HL-60/S4 treated with retinoic acid at 250 ng/mL for 4 days and 3 days (cell line): Measurements from ENCODE around the gene SLC12A7.
"Not testable (repeated sequence)": the region's sequence is repeated elsewhere in the genome, so short reads cannot be mapped to it uniquely, and the experiment has no call there.

Source experiments
- in situ Hi-C: fragments of 300-500 bp; cut with MboI; formaldehyde crosslinking; loops from 2 replicates; pipeline ENCODE4 v1.7.0; 2022; ENCODE audit warnings: low sequenced_read_pairs

The SLC12A7 gene

DNA sequence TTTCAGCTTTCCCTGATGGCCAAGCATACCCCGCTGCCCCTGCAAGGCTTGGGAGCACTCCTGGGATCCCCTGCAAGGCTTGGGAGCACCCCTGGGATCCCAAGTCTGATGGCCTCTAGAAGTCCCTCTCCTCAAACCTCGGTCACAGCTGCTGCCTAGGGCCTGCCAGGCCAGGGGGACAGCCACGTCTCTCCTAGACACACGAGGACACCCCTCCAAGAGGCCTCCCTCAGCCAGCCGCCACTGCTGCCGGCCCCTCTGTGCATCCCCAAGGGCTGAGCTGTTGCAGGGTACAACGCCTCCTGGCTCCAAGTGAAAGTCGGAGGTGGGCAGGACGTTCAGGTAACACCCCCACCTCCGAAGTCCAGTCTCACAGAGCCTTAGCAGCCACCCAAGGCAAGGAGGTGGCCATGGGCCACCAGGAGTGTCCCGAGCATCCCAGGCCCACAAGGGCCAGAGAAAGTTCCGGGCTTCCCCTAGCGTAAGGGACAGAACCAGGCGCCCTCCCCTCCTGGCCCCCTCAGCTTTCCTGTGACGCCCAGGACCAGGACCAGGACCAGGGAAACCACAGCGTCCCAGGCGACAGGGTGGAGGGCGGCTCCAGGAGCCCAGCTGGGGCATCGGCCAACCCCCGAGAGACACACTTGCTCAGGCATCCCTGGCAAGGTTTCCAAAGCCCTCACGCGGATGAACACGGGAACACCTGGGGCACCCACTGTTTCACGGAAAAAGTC is 17.3 kb upstream of the SLC12A7 start:
- in situ Hi-C loops: no loop called here

DNA sequence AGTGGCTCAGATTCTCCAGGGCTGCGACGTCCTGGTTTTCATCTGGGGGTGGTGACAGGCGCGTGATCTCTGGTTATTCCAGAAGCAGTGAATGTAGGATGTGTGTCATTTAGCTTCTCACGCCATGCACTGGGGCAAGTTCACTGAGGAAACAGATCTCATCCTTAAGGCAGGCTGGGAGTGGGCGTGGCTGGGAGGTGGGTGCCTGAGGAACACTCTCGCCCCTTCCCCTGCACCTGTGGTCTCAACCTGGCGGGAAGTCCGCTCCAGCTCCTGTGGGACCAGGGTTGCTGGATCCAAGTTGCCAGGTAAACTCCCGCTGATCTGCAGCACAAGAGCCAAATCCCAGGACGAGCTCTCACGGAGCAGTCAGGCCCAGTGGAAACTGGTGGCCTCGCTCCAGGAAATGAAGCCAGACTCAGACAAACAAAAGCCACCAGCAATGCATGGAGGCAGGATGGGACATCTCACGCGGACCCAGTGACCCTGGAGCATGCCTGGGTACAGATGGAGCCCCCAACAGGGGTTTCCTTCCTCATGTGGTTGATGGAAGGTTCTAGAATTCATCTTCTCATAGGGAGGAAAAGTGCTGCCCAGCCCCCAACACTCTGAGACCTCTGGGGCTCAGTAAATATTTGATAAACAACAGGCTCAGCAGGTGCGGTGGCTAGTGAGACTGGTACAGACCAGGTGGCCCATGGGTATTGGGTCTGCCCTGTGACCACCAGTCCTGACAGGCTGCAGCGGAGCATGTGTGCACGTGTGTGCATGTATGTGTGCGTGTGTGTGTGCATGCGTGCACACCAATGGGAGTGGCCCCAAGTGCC is 16.3 kb upstream of the SLC12A7 start:
- in situ Hi-C loops: no loop called here

DNA sequence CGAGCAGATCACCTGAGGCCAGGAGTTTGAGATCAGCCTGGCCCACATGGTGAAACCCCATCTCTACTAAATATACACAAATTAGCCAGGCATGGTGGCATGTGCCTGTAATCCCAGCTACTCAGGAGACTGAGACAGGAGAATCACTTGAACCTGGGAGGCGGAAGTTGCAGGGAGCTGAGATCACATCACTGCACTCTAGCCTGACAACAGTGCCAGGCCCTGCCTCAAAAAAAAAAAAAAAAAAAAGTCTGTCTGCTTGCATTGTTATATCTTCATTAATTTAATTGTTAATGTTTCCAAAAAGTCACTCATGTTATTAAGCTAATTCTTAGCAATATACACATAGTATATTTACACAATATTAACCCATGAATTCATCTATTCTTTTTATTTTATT is 13.8 kb upstream of the SLC12A7 start:
- in situ Hi-C loops: not testable (repeated sequence)

DNA sequence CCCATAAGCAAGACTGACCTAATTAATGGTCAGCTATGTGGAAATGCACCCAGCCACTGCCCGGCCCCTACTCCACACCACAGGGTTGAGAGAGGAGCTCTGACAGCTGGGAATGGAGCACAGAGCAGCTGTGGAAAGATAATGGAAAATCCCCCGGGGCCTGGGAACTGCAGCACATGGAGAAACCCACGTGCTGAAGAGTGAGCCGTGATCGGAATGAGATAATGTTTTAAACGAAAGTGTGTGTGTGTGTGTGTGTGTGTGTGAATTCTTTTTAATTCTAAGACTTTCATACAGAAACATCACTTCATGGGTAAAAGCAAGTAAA is 13.1 kb upstream of the SLC12A7 start:
- in situ Hi-C loops: no loop called here

DNA sequence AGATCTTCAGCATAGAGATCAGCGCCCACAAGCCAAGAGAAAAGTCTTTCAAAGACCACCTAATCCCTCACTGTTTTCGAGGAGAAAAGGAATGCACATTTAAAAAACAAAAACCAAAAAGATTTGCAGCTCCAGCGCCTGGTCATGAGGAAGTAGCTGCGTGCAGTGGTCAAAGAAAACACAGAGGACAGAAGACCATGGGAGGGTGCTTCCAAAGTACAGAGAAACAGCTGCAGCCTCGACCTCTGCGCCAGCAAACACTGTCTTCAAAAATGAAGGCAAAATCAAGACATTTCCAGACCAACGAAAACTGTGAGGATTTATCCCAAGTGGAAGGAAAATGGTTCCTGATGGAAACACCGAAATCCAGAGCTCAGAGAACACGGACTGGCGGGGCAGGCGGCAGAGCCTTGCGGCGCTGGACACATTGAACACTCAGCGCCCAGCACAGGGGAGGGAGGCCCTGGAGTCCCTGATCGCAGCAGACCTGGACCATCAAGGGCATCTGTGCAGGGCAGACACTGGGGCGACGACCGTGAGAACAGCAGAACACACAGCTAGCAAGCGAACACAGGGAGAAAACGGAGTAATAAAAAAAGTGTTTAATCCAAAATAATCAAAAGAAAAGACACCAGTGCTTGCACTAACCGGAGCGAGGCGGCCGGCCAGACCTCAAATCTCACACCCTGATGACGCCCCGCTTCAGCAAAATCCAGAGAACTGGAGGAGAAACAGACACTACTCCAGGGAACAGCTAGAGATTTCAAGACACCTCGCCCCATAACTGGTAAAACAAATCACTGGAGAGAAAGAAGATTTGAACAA is 12.6 kb upstream of the SLC12A7 start:
- in situ Hi-C loops: no loop called here

DNA sequence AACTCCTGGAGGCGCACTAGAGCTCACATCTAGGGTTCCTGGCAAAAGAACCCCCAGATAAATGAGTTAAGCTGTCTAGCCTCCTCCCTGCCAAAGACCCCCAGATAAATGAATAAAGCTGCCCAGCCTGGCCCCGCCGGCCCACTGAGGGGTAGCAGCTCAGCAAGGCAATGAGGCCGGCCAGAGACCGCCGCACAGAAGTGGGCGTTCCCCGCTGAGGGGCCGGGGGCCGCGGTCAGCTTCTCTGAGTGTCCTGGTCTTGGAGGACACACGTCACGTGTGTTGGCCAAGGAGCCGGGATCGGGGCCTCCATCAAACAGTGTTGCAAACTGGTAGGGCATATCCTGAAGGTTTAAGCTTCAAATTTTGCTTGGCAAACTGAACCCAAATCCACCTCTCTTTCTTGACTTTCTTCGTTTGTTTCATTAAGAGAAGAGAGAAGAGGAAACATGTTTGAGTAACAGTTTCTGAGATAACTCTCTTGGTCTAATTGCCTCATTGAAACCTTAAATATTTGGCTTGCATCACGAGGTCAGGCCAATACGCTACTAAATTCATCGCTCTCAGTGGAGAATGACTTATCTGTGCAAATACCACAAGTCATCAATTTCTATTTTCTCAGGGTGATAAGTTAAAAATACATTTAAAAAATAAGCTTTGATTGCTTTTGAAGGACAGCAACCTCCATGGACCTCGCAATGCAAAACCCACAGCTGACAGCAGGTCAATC is 11.7 kb upstream of the SLC12A7 start:
- in situ Hi-C loops: no loop called here

DNA sequence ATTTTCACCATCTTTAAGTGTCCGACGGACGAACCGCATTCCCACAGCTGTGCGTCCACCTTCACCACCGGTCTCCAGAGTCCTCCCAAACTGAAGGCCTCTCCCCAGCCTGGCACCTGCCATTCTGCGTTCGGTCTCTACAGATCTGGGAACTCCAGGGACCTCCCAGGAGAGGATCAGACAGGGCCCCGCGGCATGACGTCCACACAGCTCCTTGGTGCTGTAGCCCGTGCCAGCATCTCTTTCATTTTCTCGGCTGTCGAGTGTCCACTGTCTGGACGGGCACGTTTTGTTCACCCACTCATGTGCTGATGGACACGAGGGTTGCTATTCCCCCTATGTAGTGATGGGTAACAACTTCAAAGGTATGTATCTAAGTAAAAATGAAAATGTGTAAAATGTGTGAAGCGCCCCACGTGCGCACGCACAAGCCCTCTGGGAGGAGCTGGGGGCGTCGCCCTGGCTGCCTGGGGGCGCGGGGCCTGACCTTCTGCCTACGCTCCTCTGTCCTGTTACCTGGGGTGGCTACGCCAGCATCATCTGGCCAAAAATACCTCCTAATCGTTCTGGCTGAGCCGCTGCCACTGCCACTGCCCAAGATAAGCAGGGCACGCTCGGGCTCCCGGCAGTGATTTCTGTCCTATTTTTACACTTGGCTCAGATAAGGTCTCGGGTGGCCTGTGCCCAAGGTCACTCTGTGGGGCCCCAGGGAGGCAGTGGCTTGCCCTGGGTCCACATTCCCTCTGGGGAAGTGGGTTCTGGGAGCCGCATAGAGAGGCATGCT is 10.8 kb upstream of the SLC12A7 start:
- in situ Hi-C loops: no loop called here

DNA sequence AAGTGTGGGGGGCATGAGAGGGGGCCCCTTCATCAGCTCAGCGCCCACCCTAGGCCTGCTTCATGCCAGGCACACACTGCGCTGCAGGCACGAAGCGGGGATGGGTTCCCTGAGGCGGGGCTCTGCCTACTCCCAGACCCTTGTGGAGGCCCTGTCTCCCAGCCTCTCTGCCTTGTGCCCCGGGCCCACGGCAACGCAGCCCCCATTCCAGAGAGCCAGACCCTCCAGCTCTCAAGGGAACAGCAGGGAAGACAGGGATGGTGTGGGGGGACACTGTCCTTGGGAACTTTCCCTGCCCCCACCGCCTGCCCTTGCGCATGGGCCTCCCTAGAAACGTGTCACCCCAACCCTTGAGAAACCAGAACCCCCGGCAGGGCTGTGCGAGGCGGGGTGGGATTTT is 10.0 kb upstream of the SLC12A7 start:
- in situ Hi-C loops: no loop called here

DNA sequence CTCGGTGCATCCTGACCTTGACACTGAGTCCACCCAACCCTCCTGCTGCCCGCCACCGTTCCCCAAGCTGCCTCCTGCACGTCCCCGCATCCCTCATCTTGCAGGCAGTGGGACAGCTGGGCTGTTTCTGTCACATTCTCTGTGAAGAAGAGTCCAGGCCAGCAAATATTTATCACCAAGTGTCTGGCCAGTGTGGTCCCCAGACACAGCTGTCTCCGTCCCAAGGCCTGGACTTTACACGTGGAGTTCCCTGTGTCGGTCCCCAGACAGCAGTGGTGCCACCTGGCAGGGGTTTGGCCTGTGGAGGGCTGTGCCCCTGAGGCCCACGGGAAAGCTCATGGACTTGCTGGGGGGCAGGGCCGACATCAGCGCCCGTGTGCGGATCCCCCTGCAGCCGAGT is 9.2 kb upstream of the SLC12A7 start:
- in situ Hi-C loops: no loop called here

DNA sequence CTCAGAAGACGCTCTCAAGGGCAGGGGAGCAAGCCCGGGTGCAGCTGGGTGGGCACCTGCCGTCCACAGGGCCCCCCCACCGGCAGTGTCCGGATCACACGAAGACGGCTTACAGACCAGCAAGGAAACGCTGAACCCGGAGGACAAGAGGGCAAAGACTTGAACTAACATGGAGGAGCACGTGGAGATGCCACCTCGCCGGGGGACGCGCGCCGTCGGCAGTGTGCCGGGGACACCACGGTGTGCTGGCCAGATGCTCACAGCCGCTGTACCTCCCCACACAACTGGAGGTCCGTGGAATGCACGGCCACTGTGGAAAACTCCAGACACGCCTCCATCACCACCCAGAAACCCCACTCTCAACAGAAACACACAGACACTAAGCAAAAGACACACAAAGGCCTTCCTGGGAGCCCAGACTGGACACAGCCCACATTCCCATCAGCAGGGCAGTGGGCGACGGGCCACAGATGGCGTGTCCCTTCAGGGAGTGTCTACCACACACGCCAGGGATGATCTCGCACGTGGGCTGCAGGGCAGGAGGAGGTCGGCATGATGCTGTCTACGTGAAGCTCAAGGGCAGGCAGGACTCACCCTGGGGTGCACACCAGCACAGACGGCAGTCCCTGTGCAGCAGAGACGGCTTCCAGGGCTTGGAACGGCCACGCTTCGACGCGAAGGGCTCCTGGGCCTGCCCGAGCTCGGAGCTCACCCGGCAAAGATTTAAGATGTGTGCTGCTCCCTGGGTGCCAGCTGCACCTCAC is 8.6 kb upstream of the SLC12A7 start:
- in situ Hi-C loops: no loop called here

DNA sequence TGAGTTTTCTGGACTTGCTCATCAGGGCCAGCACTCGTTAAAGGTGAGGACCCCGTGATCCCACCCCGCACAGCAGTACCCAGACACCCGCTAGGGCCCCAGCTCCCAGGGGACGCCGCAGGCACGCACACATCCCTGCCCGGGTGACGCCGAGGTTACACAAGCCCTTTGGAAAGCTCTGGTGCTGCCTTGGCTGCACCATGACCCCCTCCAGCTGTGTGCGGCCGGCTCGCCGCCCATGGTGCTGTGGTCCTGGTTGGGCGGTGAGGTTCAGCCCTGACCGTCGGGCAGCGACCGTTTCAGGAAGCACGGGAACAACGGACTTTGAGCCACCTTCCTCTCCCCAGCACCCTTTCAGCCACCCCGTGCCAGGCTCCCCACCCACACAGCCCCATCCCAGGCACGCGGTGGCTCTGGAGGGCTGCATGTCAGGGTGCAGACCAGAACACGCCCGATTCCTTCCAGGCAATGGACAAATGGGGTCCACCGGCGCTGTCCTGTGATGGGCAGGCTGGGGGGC is 7.5 kb upstream of the SLC12A7 start:
- in situ Hi-C loops: no loop called here

DNA sequence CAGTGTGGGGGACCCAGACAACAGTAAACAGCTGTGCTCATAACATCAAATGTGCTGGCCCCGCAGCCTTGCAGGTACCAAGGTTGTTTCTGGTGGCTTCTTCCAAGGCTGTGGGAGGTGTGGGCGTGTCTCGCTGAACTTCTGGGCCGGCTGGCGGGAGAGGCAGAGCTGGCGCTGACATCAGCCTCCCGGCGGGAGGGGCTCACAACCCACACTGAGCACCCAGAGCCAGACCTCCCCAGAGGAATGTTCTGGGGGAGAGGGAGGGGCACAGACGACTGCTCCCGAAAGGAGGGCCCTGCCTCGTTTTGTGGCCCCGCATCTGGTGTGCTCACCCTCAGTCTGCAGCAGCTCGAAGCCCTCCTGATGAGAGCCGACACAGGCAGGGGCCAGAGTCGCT is 6.9 kb upstream of the SLC12A7 start:
- in situ Hi-C loops: no loop called here

DNA sequence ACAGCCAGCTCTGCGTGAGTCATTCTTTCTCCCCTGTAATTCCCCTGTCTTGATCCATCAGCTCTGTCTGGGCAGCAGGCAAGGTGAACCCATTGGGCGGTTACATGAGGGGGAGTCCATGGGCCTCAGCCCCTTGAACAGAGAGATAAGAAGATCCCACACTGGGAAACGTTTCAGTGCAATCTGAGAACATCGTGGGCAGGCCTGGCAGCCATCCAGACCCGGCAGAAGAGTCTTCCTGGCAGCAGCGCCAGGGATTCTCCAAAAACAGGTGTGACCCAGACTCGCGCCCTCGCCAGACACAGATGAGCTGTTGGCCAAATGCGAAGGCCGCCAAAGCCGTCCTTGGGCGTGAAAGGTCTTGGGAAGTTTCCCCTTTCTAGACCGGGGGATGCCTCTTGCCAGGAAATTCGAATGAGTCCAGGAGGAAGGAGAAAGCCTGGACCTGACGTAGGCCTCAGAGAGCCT is 6.4 kb upstream of the SLC12A7 start:
- in situ Hi-C loops: no loop called here

DNA sequence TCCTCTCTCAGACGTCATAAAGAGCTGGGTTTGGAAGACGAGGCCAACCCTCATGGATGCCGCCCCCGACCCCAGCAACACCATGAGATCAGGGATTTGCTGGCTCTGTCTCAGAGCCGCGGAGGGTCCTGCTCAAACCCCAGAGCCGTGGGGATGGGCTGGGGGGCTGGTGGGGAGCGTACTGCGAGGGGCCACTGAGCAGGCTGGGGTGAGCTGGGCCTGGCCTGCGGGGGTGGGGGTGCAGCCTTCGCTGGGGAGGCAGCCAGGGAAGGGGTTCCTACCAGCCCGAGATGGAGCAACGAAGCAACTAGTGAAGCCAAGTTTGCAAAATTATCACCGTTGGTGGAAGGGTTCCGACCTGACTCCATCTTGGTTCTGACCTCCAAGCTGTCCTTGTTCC is 5.1 kb upstream of the SLC12A7 start:
- in situ Hi-C loops: no loop called here

DNA sequence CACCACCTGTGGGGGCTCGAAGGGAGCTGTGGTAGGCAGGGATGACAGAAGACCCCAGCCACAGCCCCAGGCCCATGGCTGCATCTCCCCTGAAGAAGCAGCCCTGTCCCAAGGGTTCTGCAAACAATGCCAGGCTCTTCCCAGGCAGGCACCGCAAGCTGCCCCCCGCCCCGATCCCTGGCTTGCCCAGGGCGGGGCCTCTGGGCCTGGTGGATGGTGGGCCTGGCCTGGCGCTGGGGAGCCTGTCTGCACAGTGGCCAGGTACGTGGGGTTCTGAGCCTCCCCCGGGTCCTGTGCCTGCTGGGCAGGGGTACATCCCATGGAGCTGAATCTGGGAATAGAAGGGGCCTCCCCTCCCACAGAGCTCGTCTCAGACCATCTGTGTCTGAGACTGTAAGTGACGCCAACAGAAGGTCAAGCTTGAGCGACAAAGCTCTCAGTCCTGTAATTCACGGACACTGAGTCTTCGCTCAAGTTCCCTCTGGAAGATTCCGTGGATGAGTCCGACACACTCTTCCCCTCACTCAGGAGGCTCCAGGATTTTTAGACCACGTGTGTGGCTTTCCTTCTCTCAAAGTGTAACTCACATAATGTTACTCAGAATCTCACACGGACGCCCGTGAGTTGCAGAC is 4.4 kb upstream of the SLC12A7 start:
- in situ Hi-C loops: no loop called here

DNA sequence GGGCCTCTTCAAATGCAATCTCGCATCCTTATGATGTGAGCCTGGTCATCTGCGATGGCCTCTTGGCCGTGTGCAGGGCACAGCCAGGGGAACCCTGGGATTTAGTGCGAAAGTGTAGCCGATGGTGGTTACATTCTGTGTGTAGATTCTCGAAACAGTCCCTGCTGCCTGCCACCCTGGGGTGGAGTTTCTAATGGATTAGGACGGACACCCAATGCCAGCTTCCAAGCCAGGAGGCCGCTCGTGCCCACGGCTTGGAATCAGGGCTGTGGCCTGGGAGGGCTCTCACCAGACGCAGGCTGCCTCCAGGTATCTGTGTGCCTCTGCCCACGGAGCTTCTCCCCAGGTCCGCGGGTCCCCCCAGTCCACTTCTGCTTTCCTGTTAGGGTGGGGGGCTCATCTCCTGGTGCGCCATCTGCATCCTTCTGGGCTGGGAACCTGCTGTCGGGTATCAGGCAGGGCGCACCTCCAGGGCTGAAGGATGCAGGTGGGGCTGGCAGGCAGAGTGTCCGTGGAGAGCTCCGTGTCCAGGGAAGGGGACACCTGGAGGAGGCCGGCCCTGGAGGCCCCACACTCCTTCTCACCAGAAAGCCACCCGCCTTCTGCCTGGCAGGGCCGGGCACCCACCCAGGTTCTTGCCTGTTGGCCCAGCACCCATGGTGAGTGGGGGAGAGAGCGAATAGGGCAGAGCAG is 3.4 kb upstream of the SLC12A7 start:
- in situ Hi-C loops: no loop called here

DNA sequence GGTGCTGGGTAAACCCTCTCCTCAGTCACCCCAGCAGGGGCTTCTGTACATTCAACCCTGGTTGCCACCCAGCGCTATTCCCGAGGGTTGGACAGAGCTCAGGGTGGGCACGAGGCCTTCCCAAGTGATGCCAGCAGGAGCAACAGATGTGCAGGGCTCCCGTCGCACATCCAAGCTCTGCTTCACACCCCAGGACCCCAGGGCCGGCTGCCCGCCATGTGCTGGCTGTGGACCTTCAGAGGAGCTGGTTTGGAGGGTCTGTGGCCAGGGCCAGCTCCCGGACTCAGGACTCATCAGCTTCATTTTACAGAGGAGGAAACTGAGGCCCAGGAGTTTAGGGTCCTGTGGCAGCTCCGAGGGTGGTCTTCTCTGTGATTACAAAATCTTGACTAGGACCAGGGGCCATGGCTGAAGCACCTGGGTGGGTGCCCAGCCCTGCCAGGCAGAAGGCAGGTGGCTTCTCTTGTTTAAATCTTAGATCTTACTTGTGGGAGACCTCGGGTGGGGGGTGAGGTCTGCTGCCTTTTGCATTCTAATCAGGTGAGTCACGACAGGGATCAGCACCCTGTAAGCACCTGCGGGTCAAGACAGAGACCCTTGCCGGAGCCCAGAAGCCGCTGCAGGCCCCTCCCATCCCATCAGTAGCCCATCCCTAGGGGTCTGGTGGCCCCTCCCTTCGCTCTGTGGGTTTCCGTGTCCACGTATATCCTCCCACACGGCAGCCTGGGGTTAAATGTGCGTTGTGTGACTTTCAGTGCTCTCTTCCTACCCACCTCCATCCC is 2.1 kb upstream of the SLC12A7 start:
- in situ Hi-C loops: no loop called here
